B cell (primary cell): Measurements from ENCODE around the gene EGR2.

ENCODE experiments used
- CTCF ChIP-seq: fragments of 200-600 bp; IDR thresholded peaks from one replicate; pipeline ENCODE4 v1.8.0; 2022; ENCODE audit warnings: antibody characterized with exemption, mild to moderate bottlenecking
- EZH2 ChIP-seq: IDR thresholded peaks from 2 replicates; pipeline ENCODE4 v1.6.1; 2012; ENCODE audit warnings: borderline replicate concordance, low read depth, mild to moderate bottlenecking, moderate library complexity, low read length; ENCODE audit not compliant: insufficient read depth, poor library complexity, severe bottlenecking

- TF ChIP-seq EZH2 = no peak
- no peak for TF ChIP-seq CTCF
Observed at GRCh38 chr10:62847433-62847832, 31.3 kb upstream of the EGR2 start.
